Measurements from ENCODE around the gene TMEM239. TPM values are rescaled to one million over a fixed set of nuclear protein-coding genes. Genes with fewer than 3 reads are reported as not detected.

TMEM239 gene
- total RNA-seq, 1 donor from 2014 or later: not detected

DNA sequence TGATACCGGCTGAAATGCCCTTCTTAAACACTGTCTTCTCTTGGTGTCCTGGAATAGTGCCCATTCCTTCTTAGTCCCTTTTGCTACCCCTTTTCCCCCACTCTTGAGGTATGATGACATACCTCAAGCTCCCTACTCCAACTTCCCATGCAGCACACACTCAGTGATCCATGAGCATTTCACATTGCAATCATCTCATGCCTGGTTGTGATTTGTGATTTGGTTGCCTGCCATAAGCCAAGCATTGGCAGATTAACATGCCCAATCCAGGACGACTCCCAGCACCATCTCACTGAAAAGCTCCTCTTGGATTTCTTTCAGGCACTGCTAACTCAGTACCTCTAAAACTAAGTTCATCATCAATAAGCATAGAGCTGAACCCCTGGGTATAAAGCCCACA is 42.4 kb downstream of the TMEM239 start:
- no peak for DNase-seq (ENCODE audit: low spot score)
- no peaks in the 10 kb centered on the region for H3K27me3 Mint-ChIP-seq (ENCODE audit: low read depth)
- no peak overlapping the region for H3K4me3 Mint-ChIP-seq (ENCODE audit: low read depth)
- H3K4me1 Mint-ChIP-seq (ENCODE audit: low read depth): no peaks in the 10 kb centered on the region
- intact Hi-C loops (cut with micrococcal nuclease): loop anchor here (10.0 kb wide), 2 partner anchors 104 to 174 kb away; no protein-coding TSS in a partner anchor
- H3K9me3 Mint-ChIP-seq: no peaks in the 10 kb centered on the region
- peaks cover 9% of the 10 kb centered on the region for H3K36me3 Mint-ChIP-seq (ENCODE audit: low read depth)
- no peak overlapping the region for H3K27ac Mint-ChIP-seq

DNA sequence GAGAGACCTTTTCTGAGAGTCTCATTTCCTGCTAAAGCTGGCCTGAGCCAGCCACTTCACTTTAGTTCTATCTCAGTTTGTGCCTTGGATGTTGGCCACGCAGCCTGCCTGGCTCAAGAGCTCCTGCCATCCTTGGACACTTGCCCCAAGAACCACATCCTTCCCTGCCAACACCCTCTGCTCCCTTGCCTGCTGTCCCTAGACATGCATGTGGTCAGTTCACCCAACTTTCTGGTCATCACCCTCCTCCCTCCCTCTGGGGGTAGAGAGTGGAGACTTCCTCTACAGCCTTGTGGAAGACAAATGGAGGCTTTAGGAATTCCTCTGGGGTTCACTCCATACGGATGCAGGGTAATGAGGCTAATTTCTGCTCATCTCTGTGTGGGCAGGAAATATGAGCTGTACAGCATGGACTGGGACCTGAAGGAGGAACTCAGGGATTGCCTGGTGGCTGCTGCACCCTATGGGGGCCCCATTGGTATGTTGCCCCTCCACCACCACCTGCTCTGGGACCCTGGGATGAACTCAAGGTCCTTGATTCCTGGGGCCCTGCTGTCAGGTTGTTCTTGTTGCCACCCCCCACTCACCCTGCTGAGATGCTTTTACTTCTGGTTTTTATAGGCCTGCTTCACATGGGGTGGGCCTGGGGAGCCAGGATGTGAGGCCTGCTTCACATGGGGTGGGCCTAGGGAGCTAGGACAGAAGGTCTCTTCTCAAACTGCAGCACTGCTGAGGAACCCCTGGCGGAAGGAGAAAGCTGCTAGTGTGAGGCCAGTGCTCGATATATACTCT is 43.4 kb downstream of the TMEM239 start:
- Mint-ChIP-seq H3K27ac (no peak overlapping the region), H3K9me3 (no peaks in the 10 kb centered on the region), H3K4me1 (ENCODE audit: low read depth) (no peaks in the 10 kb centered on the region), H3K27me3 (ENCODE audit: low read depth) (no peaks in the 10 kb centered on the region), H3K4me3 (ENCODE audit: low read depth) (no peak overlapping the region), H3K36me3 (ENCODE audit: low read depth) (peaks cover 9% of the 10 kb centered on the region)
- no peak for DNase-seq (ENCODE audit: low spot score)
- intact Hi-C loops (cut with micrococcal nuclease): loop anchor here (10.0 kb wide), 2 partner anchors 105 to 175 kb away; no protein-coding TSS in a partner anchor

DNA sequence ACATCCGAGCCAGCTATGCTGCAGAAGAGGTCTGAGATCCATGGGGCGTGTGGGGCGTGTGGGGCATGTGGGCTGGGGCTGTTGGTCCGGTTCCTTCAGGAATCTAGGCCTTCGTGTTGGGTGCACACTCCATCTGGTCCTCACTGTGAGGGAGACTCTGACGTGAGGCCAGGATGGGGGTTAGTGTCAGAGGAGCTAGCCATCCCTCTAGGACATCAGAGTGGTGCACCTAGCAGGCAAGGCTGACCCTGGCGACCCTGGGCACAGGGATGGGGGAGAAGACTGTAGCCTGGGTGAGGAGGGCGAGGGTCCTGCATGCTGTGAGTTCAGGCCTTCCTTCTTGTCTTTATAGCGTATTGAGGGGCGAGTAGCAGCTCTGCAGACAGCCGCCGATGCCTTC is 48.5 kb downstream of the TMEM239 start:
- Mint-ChIP-seq H3K27me3 (ENCODE audit: low read depth) (no peaks in the 10 kb centered on the region), H3K4me1 (ENCODE audit: low read depth) (peaks cover 16% of the 10 kb centered on the region), H3K4me3 (ENCODE audit: low read depth) (no peak overlapping the region), H3K27ac (no peak overlapping the region), H3K9me3 (no peaks in the 10 kb centered on the region), H3K36me3 (ENCODE audit: low read depth) (peaks cover 23% of the 10 kb centered on the region)
- DNase-seq (ENCODE audit: low spot score): no peak
- intact Hi-C loops (cut with micrococcal nuclease): no loop called here

DNA sequence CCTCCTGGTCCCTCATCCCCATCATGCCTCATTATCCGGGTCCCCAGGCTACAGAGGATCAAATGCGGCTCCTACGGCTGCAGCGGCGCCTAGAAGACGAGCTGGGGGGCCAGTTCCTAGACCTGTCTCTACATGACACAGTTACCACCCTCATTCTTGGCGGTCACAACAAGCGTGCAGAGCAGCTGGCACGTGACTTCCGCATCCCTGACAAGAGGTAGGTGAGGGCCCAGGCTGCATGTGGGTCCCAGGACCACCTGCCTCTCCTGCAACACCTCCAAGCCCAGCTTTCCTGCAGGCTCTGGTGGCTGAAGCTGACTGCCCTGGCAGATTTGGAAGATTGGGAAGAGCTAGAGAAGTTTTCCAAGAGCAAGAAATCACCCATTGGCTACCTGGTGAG is 48.9 kb downstream of the TMEM239 start:
- Mint-ChIP-seq H3K36me3 (ENCODE audit: low read depth) (peaks cover 23% of the 10 kb centered on the region), H3K27me3 (ENCODE audit: low read depth) (no peaks in the 10 kb centered on the region), H3K4me3 (ENCODE audit: low read depth) (no peak overlapping the region), H3K27ac (no peak overlapping the region), H3K4me1 (ENCODE audit: low read depth) (peaks cover 16% of the 10 kb centered on the region), H3K9me3 (no peaks in the 10 kb centered on the region)
- intact Hi-C loops (cut with micrococcal nuclease): no loop called here
- no peak for DNase-seq (ENCODE audit: low spot score)

DNA sequence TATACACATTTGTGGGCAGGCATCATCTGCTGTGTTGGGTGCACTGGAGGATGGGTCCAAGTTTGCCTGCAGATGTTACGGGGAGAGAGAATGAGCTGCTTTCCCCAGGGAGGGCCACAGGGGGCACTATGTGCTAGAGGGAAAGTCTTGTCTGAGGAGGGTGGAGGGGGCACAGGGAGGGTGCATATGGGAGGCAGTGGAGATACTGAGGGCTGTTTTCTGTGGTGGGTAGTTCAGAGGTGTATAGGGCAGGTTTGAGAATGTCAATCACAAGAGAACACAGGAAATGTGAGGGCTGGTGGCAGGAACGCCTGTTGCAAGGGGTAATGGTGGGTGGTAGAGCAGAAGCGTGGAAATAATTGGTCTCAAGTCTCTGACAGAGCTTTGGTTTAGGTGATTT is 49.5 kb downstream of the TMEM239 start:
- Mint-ChIP-seq H3K27me3 (ENCODE audit: low read depth) (no peaks in the 10 kb centered on the region), H3K4me1 (ENCODE audit: low read depth) (peaks cover 20% of the 10 kb centered on the region), H3K4me3 (ENCODE audit: low read depth) (no peak overlapping the region)

DNA sequence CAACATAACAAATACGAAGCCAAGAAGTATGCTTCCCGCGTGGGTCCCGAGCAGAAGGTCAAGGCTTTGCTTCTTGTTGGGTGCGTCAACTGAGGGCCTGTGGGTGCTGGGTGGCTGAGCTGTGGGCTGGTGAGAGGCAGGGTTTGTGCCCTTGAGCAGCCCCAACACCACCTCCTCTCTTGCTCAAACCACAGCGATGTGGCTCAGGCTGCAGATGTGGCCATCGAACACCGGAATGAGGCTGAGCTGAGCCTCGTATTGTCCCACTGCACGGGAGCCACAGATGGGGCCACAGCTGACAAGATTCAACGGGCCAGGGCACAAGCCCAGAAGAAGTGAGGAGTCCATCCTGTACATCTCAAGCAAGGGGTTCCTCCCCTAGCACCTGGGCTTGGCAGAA is 50.1 kb downstream of the TMEM239 start:
- intact Hi-C loops (cut with micrococcal nuclease): no loop called here
- H3K4me1 Mint-ChIP-seq (ENCODE audit: low read depth): peaks cover 26% of the 10 kb centered on the region
- H3K27ac Mint-ChIP-seq: no peak overlapping the region
- no peak overlapping the region for H3K4me3 Mint-ChIP-seq (ENCODE audit: low read depth)
- H3K9me3 Mint-ChIP-seq: no peaks in the 10 kb centered on the region
- peaks cover 19% of the 10 kb centered on the region for H3K36me3 Mint-ChIP-seq (ENCODE audit: low read depth)
- no peaks in the 10 kb centered on the region for H3K27me3 Mint-ChIP-seq (ENCODE audit: low read depth)
- no peak for DNase-seq (ENCODE audit: low spot score)

More for the DNA sequence above, 49.5 kb downstream of the TMEM239 start:
- Mint-ChIP-seq H3K36me3 (ENCODE audit: low read depth) (peaks cover 23% of the 10 kb centered on the region), H3K27ac (peak overlapping the region; percentile 38), H3K9me3 (no peaks in the 10 kb centered on the region)
- DNase-seq (ENCODE audit: low spot score): no peak
- intact Hi-C loops (cut with micrococcal nuclease): no loop called here

DNA sequence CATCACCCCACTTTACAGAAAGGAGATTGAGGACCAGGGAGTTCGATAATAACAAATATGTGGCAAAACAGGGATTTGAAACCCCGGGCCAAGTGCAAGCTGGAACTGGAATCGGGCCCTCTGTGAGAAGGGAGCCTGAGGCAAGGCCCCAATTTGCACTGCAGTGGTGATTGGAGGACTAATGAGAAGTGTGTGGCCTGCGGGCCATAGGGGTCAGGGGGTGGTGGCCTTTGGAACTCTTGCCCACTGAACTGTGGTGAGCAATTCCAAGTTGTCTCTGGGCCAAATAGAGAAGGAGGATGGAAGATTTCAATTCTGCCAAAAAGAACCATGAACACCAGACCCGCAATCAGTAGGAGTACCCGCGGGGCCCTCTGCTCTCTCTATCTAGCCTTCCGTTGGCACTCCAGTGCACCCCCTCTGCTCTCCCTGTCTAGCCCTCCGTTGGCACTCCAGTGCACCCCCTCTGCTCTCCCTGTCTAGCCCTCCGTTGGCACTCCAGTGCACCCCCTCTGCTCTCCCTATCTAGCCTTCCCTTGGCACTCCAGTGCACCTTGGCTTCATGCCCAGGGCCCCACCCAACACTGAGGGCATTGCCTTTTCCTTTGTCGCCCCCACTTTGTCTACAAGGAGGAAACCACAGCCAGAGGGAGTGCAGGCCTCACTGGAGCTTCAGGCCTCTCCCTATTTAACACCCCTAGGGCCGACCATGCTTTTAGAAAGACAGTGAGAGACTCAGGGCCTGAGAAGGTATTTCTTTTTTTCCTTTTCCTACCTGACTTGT is 51.1 kb downstream of the TMEM239 start:
- Mint-ChIP-seq H3K9me3 (no peaks in the 10 kb centered on the region), H3K36me3 (ENCODE audit: low read depth) (peaks cover 17% of the 10 kb centered on the region), H3K4me1 (ENCODE audit: low read depth) (peaks cover 29% of the 10 kb centered on the region), H3K4me3 (ENCODE audit: low read depth) (no peak overlapping the region), H3K27me3 (ENCODE audit: low read depth) (no peaks in the 10 kb centered on the region), H3K27ac (no peak overlapping the region)
- intact Hi-C loops (cut with micrococcal nuclease): no loop called here
- DNase-seq (ENCODE audit: low spot score): no peak

Other genes with a start within 250 kb of the TMEM239 start
- gene NOP56, start 163.7 kb upstream of the TMEM239 start, total RNA-seq: 693 and 705 TPM in 2 replicates
- 111 and 112 TPM in 2 replicates for gene IDH3B, start 152.1 kb upstream of the TMEM239 start, total RNA-seq
- 6.0 and 10.5 TPM in 2 replicates for gene EBF4, start 123.6 kb upstream of the TMEM239 start, total RNA-seq
- gene CPXM1, start 15.7 kb upstream of the TMEM239 start, total RNA-seq: 1.3 and 1.5 TPM in 2 replicates
- not detected in 2 replicates for gene C20orf141, start 1.4 kb upstream of the TMEM239 start, total RNA-seq
- 29.2 and 35.2 TPM in 2 replicates for gene PCED1A, start 24.3 kb downstream of the TMEM239 start, total RNA-seq
- 47.4 and 50.1 TPM in 2 replicates for gene VPS16, start 24.4 kb downstream of the TMEM239 start, total RNA-seq
- gene PTPRA, start 57.1 kb downstream of the TMEM239 start, total RNA-seq: 92.0 TPM in 2 replicates
- 3.4 and 3.7 TPM in 2 replicates for gene GNRH2, start 227.3 kb downstream of the TMEM239 start, total RNA-seq
- 143 and 148 TPM in 2 replicates for gene MRPS26, start 229.7 kb downstream of the TMEM239 start, total RNA-seq

All from activated T-helper 2 cell treated with anti-CD3 and anti-CD28 coated beads, Interferon-gamma antibody, Interleukin-2, Interleukin-4, amounts not matched to agents 10 μg/mL and 5 μg/mL and 100 μg/mL, durations not matched to agents 14 hours and 24 hours and 36 hours (primary cell).